Left lung (tissue), 10 donors: ENCODE data around the gene MACROD2. TPM values are rescaled to one million over a fixed set of nuclear protein-coding genes. Genes with fewer than 3 reads are reported as not detected.
"Not testable (repeated sequence)": the region's sequence is repeated elsewhere in the genome, so short reads cannot be mapped to it uniquely, and the experiment has no call there.

ENCODE experiments used
- ATAC-seq: fragments of 200-7000 bp; cut with Tn5 transposase; one replicate; pipeline ENCODE4 v1.9.1; 2020; ENCODE audit warnings: moderate library complexity
- DNase-seq, 4 donors: peaks; one replicate each; pipeline ENCODE4 v3.0.0-alpha.2; 2013 to 2020
- H3K27ac ChIP-seq, 2 donors: fragments of 200-600 bp; sonication (generic) in 1 of 2; one replicate each; pipeline versions ENCODE4 v1.5.0 to v1.8.0; 2020 to 2021
- H3K27me3 ChIP-seq, 2 donors: fragments of 200-600 bp; sonication (generic) in 1 of 2; one replicate each; pipeline versions ENCODE4 v1.5.0 to v1.8.0; 2020 to 2021
- H3K36me3 ChIP-seq, 2 donors: fragments of 200-600 bp; sonication (generic) in 1 of 2; one replicate each; pipeline versions ENCODE4 v1.5.0 to v1.8.0; 2020 to 2021
- H3K4me1 ChIP-seq, 2 donors: fragments of 200-600 bp; one replicate each; pipeline ENCODE4 v1.8.0; 2021
- H3K4me3 ChIP-seq, 2 donors: fragments of 200-600 bp; sonication (generic) in 1 of 2; one replicate each; pipeline versions ENCODE4 v1.5.0 to v1.8.0; 2020 to 2021; ENCODE audit warnings: mild to moderate bottlenecking in 1 of 2
- H3K9me3 ChIP-seq, 2 donors: fragments of 200-600 bp; sonication (generic) in 1 of 2; one replicate each; pipeline versions ENCODE4 v1.5.0 to v1.8.0; 2020 to 2021
- CTCF ChIP-seq, 2 donors: fragments of 200-600 bp; sonication (generic) in 1 of 2; IDR thresholded peaks; one replicate each; pipeline versions ENCODE4 v1.5.0 to v1.8.0; 2021; ENCODE audit warnings: antibody characterized with exemption in 2 of 2
- intact Hi-C, 2 donors: fragments of 100-400 bp; cut with DNase I; formaldehyde crosslinking; loops; one replicate each; pipeline versions ENCODE4 v1.11.2 to v1.14.2; 2022
- polyA plus RNA-seq, 6 donors: library from polyadenylated mRNA; unstranded; fragments of 120-200 nt; gene quantifications; one replicate each; pipeline ENCODE4 v1.2.1, GENCODE V29; 2013; ENCODE audit not compliant: insufficient read length in 6 of 6
- total RNA-seq, 2 donors: library from RNA; stranded (reverse); fragmentation: NEBNext Ultra II Directional; extraction: Animal tissue kit (Norgen Biotek cat#: 25700); gene quantifications; one replicate each; pipeline ENCODE4 v1.2.1, GENCODE V29; 2021
- donor health status: DM: no; HTN: yes; CAD: no.
- donor health status: DM: no; HTN: no; CAD: no.

MACROD2 gene
- total and polyA plus RNA-seq, 8 donors: 6.1 to 23.6 (median 8.9) TPM

GRCh38 chr20:13960525-13960924 lies 34.8 kb upstream of the MACROD2 start:
- ATAC-seq (no peak), DNase-seq (no peak)
- intact Hi-C loops: no loop called here
- Histone ChIP-seq H3K27ac (no peak overlapping the region), H3K9me3 (no peaks in the 10 kb centered on the region), H3K36me3 (no peaks in the 10 kb centered on the region), H3K27me3 (no peaks in the 10 kb centered on the region), H3K4me1 (no peaks in the 10 kb centered on the region), H3K4me3 (no peak overlapping the region)
- TF ChIP-seq CTCF (IDR thresholded peaks at IDR 0.05): no peak

DNA sequence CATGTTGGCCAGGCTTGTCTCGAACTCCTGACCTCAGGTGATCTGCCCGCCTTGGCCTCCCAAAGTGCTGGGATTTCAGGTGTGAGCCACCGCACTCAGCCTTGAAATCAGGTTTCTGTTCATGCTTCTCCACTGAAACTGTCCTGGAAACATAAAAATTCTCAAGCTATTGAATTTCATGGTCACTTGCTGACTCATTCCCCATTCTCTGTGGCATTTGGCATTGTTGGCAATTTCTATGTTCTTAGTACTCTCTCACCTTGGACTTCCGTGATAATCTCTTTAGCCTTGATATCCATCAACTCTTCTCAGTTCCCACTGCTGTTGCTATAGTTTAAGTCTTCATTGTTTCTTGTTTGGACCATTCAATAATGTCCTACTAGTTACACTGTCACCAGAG lies 11.1 kb upstream of the MACROD2 start:
- no peak for TF ChIP-seq CTCF (IDR thresholded peaks at IDR 0.05)
- no peaks in the 10 kb centered on the region for H3K4me1 ChIP-seq
- H3K9me3 ChIP-seq: peaks cover 0 to 4% of the 10 kb centered on the region in 2 donors
- no peak overlapping the region for H3K27ac ChIP-seq
- H3K27me3 ChIP-seq: no peaks in the 10 kb centered on the region
- ATAC-seq: no peak
- no peak overlapping the region for H3K4me3 ChIP-seq
- H3K36me3 ChIP-seq: no peaks in the 10 kb centered on the region
- intact Hi-C loops: no loop called here
- DNase-seq: no peak

DNA sequence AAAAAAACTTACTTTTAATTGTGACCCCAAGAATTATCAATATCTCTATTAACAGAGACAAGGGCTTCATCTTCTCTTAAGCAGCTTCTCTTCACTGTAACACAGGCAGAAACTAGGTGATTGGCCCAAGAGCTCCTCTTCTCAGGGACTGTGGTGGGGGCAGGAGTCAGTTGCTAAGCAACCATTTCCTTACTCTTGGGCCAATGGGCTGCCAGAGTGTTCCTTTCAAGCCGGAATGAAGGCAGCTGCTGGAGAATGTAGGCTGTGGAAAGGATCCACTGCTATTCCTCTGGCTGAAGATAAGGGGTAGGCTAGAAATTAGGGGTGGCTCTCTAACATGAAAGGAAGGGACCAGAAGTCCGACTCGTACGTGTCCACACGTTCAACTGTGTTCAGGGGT lies 4.9 kb upstream of the MACROD2 start, which contains the start of gene SEL1L2:
Gene SEL1L2, minus strand, starts transcription at position 150 of the 400 bp plus-strand sequence. Its CDS starts 80 bp downstream, at position 70.
- Histone ChIP-seq H3K4me3 (no peak within 1 kb of the TSS), H3K36me3 (no peaks in the 10 kb centered on the region), H3K27me3 (peaks cover 0 to 7% of the 10 kb centered on the region in 2 donors), H3K27ac (no peak within 1 kb of the TSS), H3K9me3 (peaks cover 0 to 29% of the 10 kb centered on the region in 2 donors), H3K4me1 (no peaks in the 10 kb centered on the region)
- no peak for DNase-seq
- TF ChIP-seq CTCF (IDR thresholded peaks at IDR 0.05): no peak
- intact Hi-C loops: no loop called here
- ATAC-seq: no peak

GRCh38 chr20:13991311-13991710 lies 4.0 kb upstream of the MACROD2 start:
- intact Hi-C loops: no loop called here
- Histone ChIP-seq H3K9me3 (peaks cover 0 to 28% of the 10 kb centered on the region in 2 donors), H3K4me3 (no peak overlapping the region), H3K4me1 (peaks cover 0 to 5% of the 10 kb centered on the region in 2 donors), H3K27ac (no peak overlapping the region), H3K27me3 (peaks cover 0 to 16% of the 10 kb centered on the region in 2 donors), H3K36me3 (no peaks in the 10 kb centered on the region)
- ATAC-seq (no peak), DNase-seq (no peak)
- TF ChIP-seq CTCF (IDR thresholded peaks at IDR 0.05): no peak

DNA sequence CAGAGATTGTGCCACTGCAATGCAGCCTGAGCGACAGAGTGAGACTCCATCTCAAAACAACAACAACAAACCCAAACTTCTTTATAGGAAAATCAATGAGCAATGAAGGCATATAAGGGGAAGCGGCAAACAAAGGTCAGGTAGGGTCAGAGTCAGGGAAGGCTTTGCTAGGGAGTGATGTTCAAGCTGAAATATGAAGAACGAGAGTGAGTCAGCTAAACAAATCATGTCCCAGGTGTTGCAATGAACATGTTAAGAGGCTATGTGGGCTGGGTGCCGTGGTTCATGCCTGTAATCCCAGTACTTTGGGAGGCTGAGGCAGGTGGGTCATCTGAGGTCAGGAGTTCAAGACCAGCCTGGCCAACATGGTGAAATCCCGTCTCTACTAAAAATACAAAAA lies 3.4 kb upstream of the MACROD2 start:
- H3K27me3 ChIP-seq: peaks cover 0 to 22% of the 10 kb centered on the region in 2 donors
- H3K36me3 ChIP-seq, H3K4me1 ChIP-seq, intact Hi-C loops, DNase-seq, H3K4me3 ChIP-seq, ATAC-seq, H3K27ac ChIP-seq: not testable (repeated sequence)
- peaks cover 0 to 25% of the 10 kb centered on the region in 2 donors for H3K9me3 ChIP-seq

GRCh38 chr20:13995841-13996240 lies 525 bp downstream of the MACROD2 start:
- intact Hi-C loops: no loop called here
- peaks cover 0 to 5% of the 10 kb centered on the region in 2 donors for H3K4me1 ChIP-seq
- peak; percentile 66 for ATAC-seq
- peak in 3 of 4 donors; percentile 43 to 85 (median 61) for DNase-seq
- H3K27ac ChIP-seq: peak overlapping the region; percentile 8 to 29
- TF ChIP-seq CTCF (IDR thresholded peaks at IDR 0.05): no peak
- H3K9me3 ChIP-seq: peaks cover 0 to 25% of the 10 kb centered on the region in 2 donors
- H3K27me3 ChIP-seq: peaks cover 0 to 31% of the 10 kb centered on the region in 2 donors
- H3K36me3 ChIP-seq: no peaks in the 10 kb centered on the region
- H3K4me3 ChIP-seq: peak overlapping the region; percentile 57 to 58
